WTC11 (cell line): ENCODE results near the gene MKI67. TPM values are rescaled to one million over a fixed set of nuclear protein-coding genes. Genes with fewer than 3 reads are reported as not detected.

ENCODE experiments used
- ATAC-seq: fragments of 200-7000 bp; cut with Tn5 transposase; 2 replicates; pipeline ENCODE4 v1.10.0; 2021; ENCODE audit warnings: mild to moderate bottlenecking, moderate library complexity
- CTCF ChIA-PET: fragments of 300-600 bp; sonication (Branson Sonifier 250); formaldehyde crosslinking; loops from one replicate; lab custom pipeline; 2021; ENCODE audit warnings: antibody characterized with exemption; lab: Charles Lee
- POLR2A ChIA-PET: fragments of 350-600 bp; sonication (Branson Sonifier 250); formaldehyde crosslinking; loops from one replicate; lab custom pipeline; 2021; ENCODE audit warnings: antibody characterized with exemption; lab: Charles Lee
- DNase-seq: peaks from one replicate; pipeline ENCODE4 v3.0.0; 2021; ENCODE audit warnings: low spot score
- H3K27ac Mint-ChIP-seq: 2 replicates; pipeline ENCODE4 v1.8.0; 2021; ENCODE audit warnings: mixed read lengths
- H3K27me3 Mint-ChIP-seq: 2 replicates; pipeline ENCODE4 v1.8.0; 2021; ENCODE audit warnings: low read depth, mild to moderate bottlenecking, moderate library complexity, mixed read lengths
- H3K36me3 Mint-ChIP-seq: 2 replicates; pipeline ENCODE4 v1.8.0; 2021; ENCODE audit warnings: mixed read lengths
- H3K4me1 Mint-ChIP-seq: 2 replicates; pipeline ENCODE4 v1.8.0; 2022; ENCODE audit warnings: mixed read lengths
- H3K4me3 Mint-ChIP-seq: 2 replicates; pipeline ENCODE4 v1.8.0; 2021; ENCODE audit warnings: mild to moderate bottlenecking, moderate library complexity, mixed read lengths
- H3K9me3 Mint-ChIP-seq: 2 replicates; pipeline ENCODE4 v1.8.0; 2021; ENCODE audit warnings: mixed read lengths
- CDX4 ChIP-seq: fragments of 250-450 bp; sonication (Bioruptor Pico); IDR thresholded peaks from 2 replicates; pipeline ENCODE4 v1.9.0; 2021; ENCODE audit warnings: moderate library complexity, mild to moderate bottlenecking, inconsistent platforms, borderline replicate concordance
- CREB1 ChIP-seq: sonication (generic); formaldehyde crosslinking; IDR thresholded peaks from 2 replicates; pipeline ENCODE4 v1.8.0; 2023; ENCODE audit warnings: mild to moderate bottlenecking, missing genetic modification reagents
- EMX1 ChIP-seq: fragments of 250-450 bp; sonication (Bioruptor Pico); IDR thresholded peaks from 2 replicates; pipeline ENCODE4 v1.8.0; 2021; ENCODE audit warnings: mild to moderate bottlenecking
- ESRRA ChIP-seq: sonication (generic); formaldehyde crosslinking; IDR thresholded peaks from 2 replicates; pipeline ENCODE4 v1.8.1; 2022; ENCODE audit warnings: mild to moderate bottlenecking, missing genetic modification reagents, borderline replicate concordance
- ETV6 ChIP-seq: sonication (generic); formaldehyde crosslinking; IDR thresholded peaks from 2 replicates; pipeline ENCODE4 v1.8.1; 2022; ENCODE audit warnings: mild to moderate bottlenecking, missing genetic modification reagents
- FOXP1 ChIP-seq: sonication (generic); formaldehyde crosslinking; IDR thresholded peaks from 2 replicates; pipeline ENCODE4 v1.8.0; 2022; ENCODE audit warnings: missing genetic modification reagents, mild to moderate bottlenecking, moderate library complexity, borderline replicate concordance
- IRF1 ChIP-seq: sonication (generic); formaldehyde crosslinking; IDR thresholded peaks from 2 replicates; pipeline ENCODE4 v1.8.0; 2023; ENCODE audit warnings: missing genetic modification reagents
- JUN ChIP-seq: sonication (generic); formaldehyde crosslinking; IDR thresholded peaks from 2 replicates; pipeline ENCODE4 v1.8.0; 2023; ENCODE audit warnings: mild to moderate bottlenecking, missing genetic modification reagents
- RELA ChIP-seq: sonication (generic); formaldehyde crosslinking; IDR thresholded peaks from 2 replicates; pipeline ENCODE4 v1.8.1; 2022; ENCODE audit warnings: missing genetic modification reagents, mild to moderate bottlenecking, borderline replicate concordance
- SMAD3 ChIP-seq: sonication (generic); formaldehyde crosslinking; IDR thresholded peaks from 2 replicates; pipeline ENCODE4 v1.8.0; 2022; ENCODE audit warnings: missing genetic modification reagents, mild to moderate bottlenecking, borderline replicate concordance
- TEAD1 ChIP-seq: sonication (generic); formaldehyde crosslinking; IDR thresholded peaks from 2 replicates; pipeline ENCODE4 v1.8.0; 2022; ENCODE audit warnings: mild to moderate bottlenecking, missing genetic modification reagents
- ZNF138 ChIP-seq: sonication (generic); formaldehyde crosslinking; conservative IDR thresholded peaks from 2 replicates; pipeline ENCODE4 v1.8.1; 2022; ENCODE audit warnings: mild to moderate bottlenecking, moderate library complexity, missing genetic modification reagents
- ZNF219 ChIP-seq: sonication (generic); formaldehyde crosslinking; IDR thresholded peaks from 2 replicates; pipeline ENCODE4 v1.8.0; 2023; ENCODE audit warnings: missing genetic modification reagents, mild to moderate bottlenecking, borderline replicate concordance
- ZNF232 ChIP-seq: sonication (generic); formaldehyde crosslinking; IDR thresholded peaks from 2 replicates; pipeline ENCODE4 v1.8.0; 2022; ENCODE audit warnings: mild to moderate bottlenecking, missing genetic modification reagents
- ZNF671 ChIP-seq: fragments of 250-450 bp; sonication (Bioruptor Pico); IDR thresholded peaks from 2 replicates; pipeline ENCODE4 v1.8.0; 2021; ENCODE audit warnings: mild to moderate bottlenecking
- ZSCAN18 ChIP-seq: fragments of 250-450 bp; sonication (Bioruptor Pico); IDR thresholded peaks from 2 replicates; pipeline ENCODE4 v2.1.2; 2022; ENCODE audit warnings: mild to moderate bottlenecking, moderate library complexity
- total RNA-seq: library from RNA; stranded (reverse); gene quantifications from 3 replicates; pipeline ENCODE4 v1.2.3, GENCODE V29; 2021
- TF ChIP-seq, protein P1 (sequence below): sonication (generic); formaldehyde crosslinking; IDR thresholded peaks from 2 replicates; pipeline ENCODE4 v1.8.1; 2022; ENCODE audit warnings: missing genetic modification reagents, borderline replicate concordance
- TF ChIP-seq, protein P2 (sequence below): sonication (generic); formaldehyde crosslinking; IDR thresholded peaks from 2 replicates; pipeline ENCODE4 v1.8.0; 2023; ENCODE audit warnings: mild to moderate bottlenecking, missing genetic modification reagents
- TF ChIP-seq, protein P3 (sequence below): sonication (generic); formaldehyde crosslinking; conservative IDR thresholded peaks from 2 replicates; pipeline ENCODE4 v1.8.1; 2023; ENCODE audit warnings: mild to moderate bottlenecking, low read depth, missing genetic modification reagents, moderate library complexity
- TF ChIP-seq, protein P4 (sequence below): sonication (generic); formaldehyde crosslinking; IDR thresholded peaks from 2 replicates; pipeline ENCODE4 v1.8.1; 2023; ENCODE audit warnings: mild to moderate bottlenecking, missing genetic modification reagents, borderline replicate concordance

MKI67 gene
- total RNA-seq, 1 experiment from 2014 or later: 118 TPM

GRCh38 chr10:128103229-128103714 is 23.0 kb downstream of the MKI67 start:
- Mint-ChIP-seq H3K27me3 (no peaks in the 10 kb centered on the region), H3K4me1 (no peaks in the 10 kb centered on the region), H3K4me3 (no peak overlapping the region), H3K36me3 (peaks cover 32% of the 10 kb centered on the region), H3K9me3 (no peaks in the 10 kb centered on the region), H3K27ac (no peak overlapping the region)
- ChIA-PET CTCF (no interaction called here), POLR2A (no interaction called here)
- no peak for TF ChIP-seq ZSCAN18 (CRISPR knock-in tag)
- no peak for TF ChIP-seq SMAD3 (CRISPR knock-in tag)
- no peak for TF ChIP-seq ZNF232 (CRISPR knock-in tag)
- TF ChIP-seq, protein P1, sequence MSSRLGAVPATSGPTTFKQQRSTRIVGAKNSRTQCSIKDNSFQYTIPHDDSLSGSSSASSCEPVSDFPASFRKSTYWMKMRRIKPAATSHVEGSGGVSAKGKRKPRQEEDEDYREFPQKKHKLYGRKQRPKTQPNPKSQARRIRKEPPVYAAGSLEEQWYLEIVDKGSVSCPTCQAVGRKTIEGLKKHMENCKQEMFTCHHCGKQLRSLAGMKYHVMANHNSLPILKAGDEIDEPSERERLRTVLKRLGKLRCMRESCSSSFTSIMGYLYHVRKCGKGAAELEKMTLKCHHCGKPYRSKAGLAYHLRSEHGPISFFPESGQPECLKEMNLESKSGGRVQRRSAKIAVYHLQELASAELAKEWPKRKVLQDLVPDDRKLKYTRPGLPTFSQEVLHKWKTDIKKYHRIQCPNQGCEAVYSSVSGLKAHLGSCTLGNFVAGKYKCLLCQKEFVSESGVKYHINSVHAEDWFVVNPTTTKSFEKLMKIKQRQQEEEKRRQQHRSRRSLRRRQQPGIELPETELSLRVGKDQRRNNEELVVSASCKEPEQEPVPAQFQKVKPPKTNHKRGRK: no peak
- no peak for TF ChIP-seq FOXP1 (CRISPR knock-in tag)
- no peak for TF ChIP-seq ZNF219
- TF ChIP-seq IRF1 (CRISPR knock-in tag): no peak
- TF ChIP-seq, protein P2, sequence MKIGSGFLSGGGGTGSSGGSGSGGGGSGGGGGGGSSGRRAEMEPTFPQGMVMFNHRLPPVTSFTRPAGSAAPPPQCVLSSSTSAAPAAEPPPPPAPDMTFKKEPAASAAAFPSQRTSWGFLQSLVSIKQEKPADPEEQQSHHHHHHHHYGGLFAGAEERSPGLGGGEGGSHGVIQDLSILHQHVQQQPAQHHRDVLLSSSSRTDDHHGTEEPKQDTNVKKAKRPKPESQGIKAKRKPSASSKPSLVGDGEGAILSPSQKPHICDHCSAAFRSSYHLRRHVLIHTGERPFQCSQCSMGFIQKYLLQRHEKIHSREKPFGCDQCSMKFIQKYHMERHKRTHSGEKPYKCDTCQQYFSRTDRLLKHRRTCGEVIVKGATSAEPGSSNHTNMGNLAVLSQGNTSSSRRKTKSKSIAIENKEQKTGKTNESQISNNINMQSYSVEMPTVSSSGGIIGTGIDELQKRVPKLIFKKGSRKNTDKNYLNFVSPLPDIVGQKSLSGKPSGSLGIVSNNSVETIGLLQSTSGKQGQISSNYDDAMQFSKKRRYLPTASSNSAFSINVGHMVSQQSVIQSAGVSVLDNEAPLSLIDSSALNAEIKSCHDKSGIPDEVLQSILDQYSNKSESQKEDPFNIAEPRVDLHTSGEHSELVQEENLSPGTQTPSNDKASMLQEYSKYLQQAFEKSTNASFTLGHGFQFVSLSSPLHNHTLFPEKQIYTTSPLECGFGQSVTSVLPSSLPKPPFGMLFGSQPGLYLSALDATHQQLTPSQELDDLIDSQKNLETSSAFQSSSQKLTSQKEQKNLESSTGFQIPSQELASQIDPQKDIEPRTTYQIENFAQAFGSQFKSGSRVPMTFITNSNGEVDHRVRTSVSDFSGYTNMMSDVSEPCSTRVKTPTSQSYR (CRISPR knock-in tag): no peak
- no peak for TF ChIP-seq ZNF138 (CRISPR knock-in tag)
- TF ChIP-seq TEAD1 (CRISPR knock-in tag): no peak
- no peak for TF ChIP-seq ETV6
- TF ChIP-seq, protein P3, sequence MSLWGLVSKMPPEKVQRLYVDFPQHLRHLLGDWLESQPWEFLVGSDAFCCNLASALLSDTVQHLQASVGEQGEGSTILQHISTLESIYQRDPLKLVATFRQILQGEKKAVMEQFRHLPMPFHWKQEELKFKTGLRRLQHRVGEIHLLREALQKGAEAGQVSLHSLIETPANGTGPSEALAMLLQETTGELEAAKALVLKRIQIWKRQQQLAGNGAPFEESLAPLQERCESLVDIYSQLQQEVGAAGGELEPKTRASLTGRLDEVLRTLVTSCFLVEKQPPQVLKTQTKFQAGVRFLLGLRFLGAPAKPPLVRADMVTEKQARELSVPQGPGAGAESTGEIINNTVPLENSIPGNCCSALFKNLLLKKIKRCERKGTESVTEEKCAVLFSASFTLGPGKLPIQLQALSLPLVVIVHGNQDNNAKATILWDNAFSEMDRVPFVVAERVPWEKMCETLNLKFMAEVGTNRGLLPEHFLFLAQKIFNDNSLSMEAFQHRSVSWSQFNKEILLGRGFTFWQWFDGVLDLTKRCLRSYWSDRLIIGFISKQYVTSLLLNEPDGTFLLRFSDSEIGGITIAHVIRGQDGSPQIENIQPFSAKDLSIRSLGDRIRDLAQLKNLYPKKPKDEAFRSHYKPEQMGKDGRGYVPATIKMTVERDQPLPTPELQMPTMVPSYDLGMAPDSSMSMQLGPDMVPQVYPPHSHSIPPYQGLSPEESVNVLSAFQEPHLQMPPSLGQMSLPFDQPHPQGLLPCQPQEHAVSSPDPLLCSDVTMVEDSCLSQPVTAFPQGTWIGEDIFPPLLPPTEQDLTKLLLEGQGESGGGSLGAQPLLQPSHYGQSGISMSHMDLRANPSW (CRISPR knock-in tag): no peak
- no peak for TF ChIP-seq EMX1 (CRISPR knock-in tag)
- TF ChIP-seq CREB1 (CRISPR knock-in tag): no peak
- TF ChIP-seq ESRRA (CRISPR knock-in tag): no peak
- DNase-seq: no peak
- ATAC-seq: no peak

- no peaks in the 10 kb centered on the region for H3K4me1 Mint-ChIP-seq
- no peak overlapping the region for H3K4me3 Mint-ChIP-seq
- DNase-seq (no peak), ATAC-seq (no peak)
- H3K27me3 Mint-ChIP-seq: no peaks in the 10 kb centered on the region
- no peak overlapping the region for H3K27ac Mint-ChIP-seq
- CTCF ChIA-PET: no interaction called here
- peaks cover 38% of the 10 kb centered on the region for H3K36me3 Mint-ChIP-seq
- POLR2A ChIA-PET: no interaction called here
- H3K9me3 Mint-ChIP-seq: no peaks in the 10 kb centered on the region
- TF ChIP-seq, protein P4, sequence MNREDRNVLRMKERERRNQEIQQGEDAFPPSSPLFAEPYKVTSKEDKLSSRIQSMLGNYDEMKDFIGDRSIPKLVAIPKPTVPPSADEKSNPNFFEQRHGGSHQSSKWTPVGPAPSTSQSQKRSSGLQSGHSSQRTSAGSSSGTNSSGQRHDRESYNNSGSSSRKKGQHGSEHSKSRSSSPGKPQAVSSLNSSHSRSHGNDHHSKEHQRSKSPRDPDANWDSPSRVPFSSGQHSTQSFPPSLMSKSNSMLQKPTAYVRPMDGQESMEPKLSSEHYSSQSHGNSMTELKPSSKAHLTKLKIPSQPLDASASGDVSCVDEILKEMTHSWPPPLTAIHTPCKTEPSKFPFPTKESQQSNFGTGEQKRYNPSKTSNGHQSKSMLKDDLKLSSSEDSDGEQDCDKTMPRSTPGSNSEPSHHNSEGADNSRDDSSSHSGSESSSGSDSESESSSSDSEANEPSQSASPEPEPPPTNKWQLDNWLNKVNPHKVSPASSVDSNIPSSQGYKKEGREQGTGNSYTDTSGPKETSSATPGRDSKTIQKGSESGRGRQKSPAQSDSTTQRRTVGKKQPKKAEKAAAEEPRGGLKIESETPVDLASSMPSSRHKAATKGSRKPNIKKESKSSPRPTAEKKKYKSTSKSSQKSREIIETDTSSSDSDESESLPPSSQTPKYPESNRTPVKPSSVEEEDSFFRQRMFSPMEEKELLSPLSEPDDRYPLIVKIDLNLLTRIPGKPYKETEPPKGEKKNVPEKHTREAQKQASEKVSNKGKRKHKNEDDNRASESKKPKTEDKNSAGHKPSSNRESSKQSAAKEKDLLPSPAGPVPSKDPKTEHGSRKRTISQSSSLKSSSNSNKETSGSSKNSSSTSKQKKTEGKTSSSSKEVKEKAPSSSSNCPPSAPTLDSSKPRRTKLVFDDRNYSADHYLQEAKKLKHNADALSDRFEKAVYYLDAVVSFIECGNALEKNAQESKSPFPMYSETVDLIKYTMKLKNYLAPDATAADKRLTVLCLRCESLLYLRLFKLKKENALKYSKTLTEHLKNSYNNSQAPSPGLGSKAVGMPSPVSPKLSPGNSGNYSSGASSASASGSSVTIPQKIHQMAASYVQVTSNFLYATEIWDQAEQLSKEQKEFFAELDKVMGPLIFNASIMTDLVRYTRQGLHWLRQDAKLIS (CRISPR knock-in tag): no peak
- TF ChIP-seq CDX4 (CRISPR knock-in tag) (no peak), ZNF671 (CRISPR knock-in tag) (no peak), RELA (CRISPR knock-in tag) (no peak), JUN (CRISPR knock-in tag) (no peak)
Measured at GRCh38 chr10:128102480-128103228, 23.6 kb downstream of the MKI67 start.
